Measurements from ENCODE around the gene NEIL1.
"Not testable (repeated sequence)": the region's sequence is repeated elsewhere in the genome, so short reads cannot be mapped to it uniquely, and the experiment has no call there.

- TF ChIP-seq EZH2 (IDR thresholded peaks at IDR 0.05; ENCODE audit: borderline replicate concordance); CTCF (IDR thresholded peaks at IDR 0.05; ENCODE audit: poor library complexity); EZH2phosphoT487 (IDR thresholded peaks at IDR 0.05; ENCODE audit: low read depth, severe bottlenecking, unreplicated experiment): not testable (repeated sequence)
Measured at GRCh38 chr15:75298541-75299310, 48.1 kb upstream of the NEIL1 start.

Data from hepatocyte (in vitro differentiated cells).